ENCODE data around the gene PRDM1. TPM values are rescaled to one million over a fixed set of nuclear protein-coding genes. Genes with fewer than 3 reads are reported as not detected.

The PRDM1 gene
- total RNA-seq, 1 donor from 2014 or later = 0.85 TPM

GRCh38 chr6:106125925-106126435, 39.8 kb downstream of the PRDM1 start:
- Histone ChIP-seq H3K4me1 (no peaks in the 10 kb centered on the region), H3K4me3 (no peak overlapping the region), H3K27me3 (ENCODE audit: low read depth) (peaks cover 25% of the 10 kb centered on the region), H3K27ac (replicated peaks) (no peak overlapping the region), H3K36me3 (no peaks in the 10 kb centered on the region), H3K9me3 (replicated peaks) (no peaks in the 10 kb centered on the region)
- DNase-seq = no peak
- intact Hi-C loops (cut with micrococcal nuclease) = no loop called here
- TF ChIP-seq CTCF (IDR thresholded peaks at IDR 0.05; ENCODE audit: borderline replicate concordance) = no peak

GRCh38 chr6:106126482-106126881, 40.3 kb downstream of the PRDM1 start:
- Histone ChIP-seq H3K36me3 (no peaks in the 10 kb centered on the region), H3K27me3 (ENCODE audit: low read depth) (peaks cover 25% of the 10 kb centered on the region), H3K27ac (replicated peaks) (no peak overlapping the region), H3K4me3 (no peak overlapping the region), H3K9me3 (replicated peaks) (no peaks in the 10 kb centered on the region), H3K4me1 (no peaks in the 10 kb centered on the region)
- TF ChIP-seq CTCF (IDR thresholded peaks at IDR 0.05; ENCODE audit: borderline replicate concordance) = no peak
- intact Hi-C loops (cut with micrococcal nuclease) = no loop called here
- no peak for DNase-seq

GRCh38 chr6:106128981-106129781, 43.0 kb downstream of the PRDM1 start:
- no peaks in the 10 kb centered on the region for H3K36me3 ChIP-seq
- intact Hi-C loops (cut with micrococcal nuclease) = no loop called here
- H3K27me3 ChIP-seq (ENCODE audit: low read depth) = peaks cover 25% of the 10 kb centered on the region
- TF ChIP-seq CTCF (IDR thresholded peaks at IDR 0.05; ENCODE audit: borderline replicate concordance) = no peak
- no peak overlapping the region for H3K4me3 ChIP-seq
- H3K4me1 ChIP-seq = no peaks in the 10 kb centered on the region
- H3K27ac ChIP-seq (replicated peaks) = no peak overlapping the region
- DNase-seq = no peak
- H3K9me3 ChIP-seq (replicated peaks) = no peaks in the 10 kb centered on the region

- H3K9me3 ChIP-seq (replicated peaks) = no peaks in the 10 kb centered on the region
- no peaks in the 10 kb centered on the region for H3K4me1 ChIP-seq
- TF ChIP-seq CTCF (IDR thresholded peaks at IDR 0.05; ENCODE audit: borderline replicate concordance) = no peak
- no peak overlapping the region for H3K27ac ChIP-seq (replicated peaks)
- intact Hi-C loops (cut with micrococcal nuclease) = no loop called here
- no peaks in the 10 kb centered on the region for H3K36me3 ChIP-seq
- no peak for DNase-seq
- H3K27me3 ChIP-seq (ENCODE audit: low read depth) = no peaks in the 10 kb centered on the region
- no peak overlapping the region for H3K4me3 ChIP-seq
These were observed 46.1 kb downstream of the PRDM1 start for GRCh38 chr6:106132153-106132698.

- Histone ChIP-seq H3K4me3 (no peak overlapping the region), H3K4me1 (no peaks in the 10 kb centered on the region), H3K27me3 (ENCODE audit: low read depth) (no peaks in the 10 kb centered on the region), H3K27ac (replicated peaks) (no peak overlapping the region), H3K9me3 (replicated peaks) (no peaks in the 10 kb centered on the region), H3K36me3 (no peaks in the 10 kb centered on the region)
- intact Hi-C loops (cut with micrococcal nuclease) = no loop called here
- no peak for DNase-seq
- no peak for TF ChIP-seq CTCF (IDR thresholded peaks at IDR 0.05; ENCODE audit: borderline replicate concordance)
These were observed 46.9 kb downstream of the PRDM1 start for GRCh38 chr6:106133040-106133439.
